T-helper 9 cell (primary cell): ENCODE data around the gene SNX8.
"Not testable (repeated sequence)": the region's sequence is repeated elsewhere in the genome, so short reads cannot be mapped to it uniquely, and the experiment has no call there.

ENCODE experiments used
- DNase-seq: peaks from one replicate; pipeline ENCODE4 v3.0.0-alpha.2; 2020

SNX8 gene

DNA sequence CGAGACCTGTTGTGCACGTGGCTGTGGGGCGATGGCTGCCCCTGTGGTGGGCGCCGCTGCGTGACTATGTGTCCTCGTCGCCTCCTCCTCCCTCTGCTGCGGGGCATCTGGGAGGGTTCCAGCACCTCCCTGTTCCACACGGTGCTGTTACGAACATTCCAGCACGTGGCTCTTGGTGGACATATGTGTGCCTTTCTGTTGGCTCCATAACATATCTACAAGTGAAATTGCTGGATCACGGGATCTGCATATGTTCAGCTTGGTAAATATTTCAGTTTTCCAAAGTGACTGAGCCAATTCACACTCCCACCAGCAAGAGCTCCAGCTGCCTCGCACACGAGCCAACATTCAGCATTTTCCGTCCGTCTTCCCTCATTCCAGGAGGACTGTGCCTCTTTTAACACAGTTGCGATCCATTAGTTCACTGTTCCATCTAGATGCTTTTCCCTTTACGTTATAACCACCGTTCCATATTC, 25.1 kb downstream of the SNX8 start:
- no peak for DNase-seq

DNA sequence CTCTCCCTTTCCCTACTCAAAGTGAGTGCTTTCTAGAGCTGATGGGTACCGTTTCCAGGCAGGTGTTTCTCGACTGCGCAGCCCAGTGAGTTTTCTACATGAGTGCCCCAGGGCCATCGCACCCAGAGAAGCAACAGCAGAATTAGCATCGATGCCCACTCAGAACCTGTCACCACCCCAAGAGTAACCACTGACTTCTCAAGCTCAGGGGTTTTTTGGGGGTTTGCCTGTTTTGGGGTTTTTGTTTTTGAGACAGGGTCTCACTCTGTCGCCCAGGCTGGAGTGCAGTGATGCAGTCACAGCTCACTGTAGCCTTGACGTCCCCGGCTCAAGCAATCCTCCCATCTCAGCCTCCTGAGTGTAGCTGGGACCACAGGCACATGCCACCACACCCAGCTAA, 25.7 kb downstream of the SNX8 start:
- DNase-seq: no peak

DNA sequence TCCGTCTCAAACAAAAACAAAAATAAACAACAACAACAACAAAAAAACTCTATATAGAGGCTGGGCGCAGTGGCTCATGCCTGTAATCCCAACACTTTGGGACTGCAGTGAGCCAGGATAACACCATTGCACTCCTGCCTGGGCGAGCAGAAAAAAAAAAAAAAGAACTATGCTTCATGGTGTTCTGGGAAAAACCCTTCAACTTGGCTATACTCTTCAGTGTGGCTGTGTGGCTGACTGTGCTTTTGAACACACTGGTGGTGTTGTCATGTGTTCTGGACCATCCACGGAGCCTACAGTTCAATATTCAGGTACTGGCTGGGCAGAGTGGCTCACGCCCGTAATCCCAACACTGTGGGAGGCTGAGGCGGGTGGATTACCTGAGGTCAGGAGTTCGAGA, 26.5 kb downstream of the SNX8 start:
- DNase-seq: no peak

- DNase-seq: no peak
Observed at GRCh38 chr7:2283074-2283473, 31.2 kb downstream of the SNX8 start.

GRCh38 chr7:2282185-2282751, 32.0 kb downstream of the SNX8 start:
- no peak for DNase-seq

DNA sequence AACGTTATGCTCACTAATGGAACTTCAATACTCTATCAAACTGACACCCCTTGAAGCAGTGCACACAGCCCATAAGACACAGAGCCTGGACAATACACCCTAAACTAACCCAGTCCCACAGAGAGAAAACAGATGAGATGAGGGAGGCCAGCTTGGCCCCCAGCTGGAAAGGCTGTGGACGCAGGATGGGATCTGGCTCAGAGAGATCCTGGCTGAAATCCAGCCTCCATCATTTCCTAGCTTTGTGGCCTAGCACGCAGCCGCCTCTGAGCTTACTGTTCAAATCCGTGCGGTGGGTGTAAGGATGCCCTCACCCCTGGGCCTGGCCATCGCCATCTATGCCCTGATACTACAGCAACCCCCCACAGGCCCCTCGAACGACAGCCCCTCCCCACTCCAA, 32.7 kb downstream of the SNX8 start:
- DNase-seq: no peak

- DNase-seq: no peak
Observed at GRCh38 chr7:2280424-2280823, 33.8 kb downstream of the SNX8 start.

GRCh38 chr7:2279896-2280295, 34.3 kb downstream of the SNX8 start:
- DNase-seq: no peak

- no peak for DNase-seq
Observed at GRCh38 chr7:2278026-2278425, 36.2 kb downstream of the SNX8 start.

DNA sequence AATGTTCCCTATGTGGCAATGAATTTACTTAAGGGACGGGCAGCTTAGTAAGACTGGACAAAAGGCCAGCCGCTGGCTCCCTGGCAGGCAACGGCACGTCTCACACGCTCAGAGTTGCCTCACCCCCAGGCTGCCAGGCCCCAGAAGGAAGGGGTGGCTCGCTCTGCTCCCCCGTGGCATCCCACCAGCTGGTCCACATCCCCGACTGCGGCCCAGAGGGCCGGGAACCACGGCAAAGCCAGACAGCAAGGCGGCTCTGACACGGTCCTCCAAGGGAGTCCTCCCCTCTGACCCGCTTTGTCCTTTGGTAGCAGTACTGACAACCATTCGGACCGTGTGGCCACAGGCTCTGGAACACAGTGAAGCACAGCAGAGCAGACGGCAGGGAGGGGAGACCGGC, 38.1 kb downstream of the SNX8 start:
- no peak for DNase-seq

GRCh38 chr7:2275101-2275500, 39.1 kb downstream of the SNX8 start:
- DNase-seq: no peak

DNA sequence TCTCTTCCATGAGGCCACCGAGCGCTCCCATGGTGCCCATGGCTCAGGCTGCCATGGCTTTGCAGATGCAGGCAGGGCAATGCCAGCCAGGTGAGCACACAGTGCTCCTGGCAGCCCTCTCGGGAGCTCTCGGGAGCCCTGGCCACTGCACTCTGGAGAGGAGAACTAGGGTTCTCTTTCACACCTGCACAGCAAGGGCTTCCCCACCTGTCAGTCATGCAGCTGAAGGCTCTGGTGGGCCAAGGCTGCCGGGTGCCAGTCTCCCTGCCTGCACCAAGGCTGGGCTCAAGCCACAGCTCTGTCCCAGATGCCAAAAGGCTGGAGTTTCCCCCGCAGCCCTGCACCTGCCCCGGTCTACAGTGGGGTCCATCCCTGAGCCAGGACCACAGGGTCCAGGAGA, 39.6 kb downstream of the SNX8 start:
- no peak for DNase-seq

DNA sequence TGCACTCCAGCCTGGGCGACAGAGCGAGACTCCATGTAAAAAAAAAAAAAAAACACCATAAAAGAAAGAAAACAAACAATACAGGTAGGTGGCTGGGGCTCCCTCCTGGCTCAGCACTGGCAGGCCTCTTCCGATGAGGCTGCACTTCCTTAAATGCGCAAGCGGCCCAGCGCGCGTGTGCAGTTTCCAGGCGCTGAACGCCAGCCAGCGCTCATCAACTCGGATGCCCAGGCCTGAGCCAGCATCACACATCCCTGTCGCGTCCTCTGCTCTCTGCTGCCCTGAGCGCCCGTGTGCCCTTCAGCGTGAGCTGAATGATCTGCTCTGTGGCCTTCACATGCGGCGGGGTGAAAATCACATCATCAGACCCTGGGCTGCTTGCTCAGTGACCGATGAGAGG, 40.4 kb downstream of the SNX8 start:
- no peak for DNase-seq

DNA sequence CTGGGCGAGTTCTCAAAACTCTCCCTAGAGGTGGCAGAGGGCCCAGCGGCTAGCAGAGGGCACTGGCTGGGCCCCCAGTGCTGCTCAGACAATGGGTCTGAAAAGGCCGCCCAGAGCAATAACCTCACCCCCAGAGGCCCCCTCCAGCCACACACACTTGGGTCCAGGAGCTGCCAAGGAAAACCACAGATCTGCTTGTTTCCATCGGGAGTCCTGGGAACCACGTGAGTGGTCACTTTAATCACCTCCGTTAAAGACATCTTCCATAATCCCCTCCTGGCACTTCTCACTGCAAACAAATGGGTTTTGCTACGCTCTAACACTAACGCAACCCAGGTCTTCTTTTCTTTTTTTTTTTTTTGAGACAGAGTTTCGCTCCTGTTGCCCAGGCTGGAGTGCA, 42.2 kb downstream of the SNX8 start:
- no peak for DNase-seq

DNA sequence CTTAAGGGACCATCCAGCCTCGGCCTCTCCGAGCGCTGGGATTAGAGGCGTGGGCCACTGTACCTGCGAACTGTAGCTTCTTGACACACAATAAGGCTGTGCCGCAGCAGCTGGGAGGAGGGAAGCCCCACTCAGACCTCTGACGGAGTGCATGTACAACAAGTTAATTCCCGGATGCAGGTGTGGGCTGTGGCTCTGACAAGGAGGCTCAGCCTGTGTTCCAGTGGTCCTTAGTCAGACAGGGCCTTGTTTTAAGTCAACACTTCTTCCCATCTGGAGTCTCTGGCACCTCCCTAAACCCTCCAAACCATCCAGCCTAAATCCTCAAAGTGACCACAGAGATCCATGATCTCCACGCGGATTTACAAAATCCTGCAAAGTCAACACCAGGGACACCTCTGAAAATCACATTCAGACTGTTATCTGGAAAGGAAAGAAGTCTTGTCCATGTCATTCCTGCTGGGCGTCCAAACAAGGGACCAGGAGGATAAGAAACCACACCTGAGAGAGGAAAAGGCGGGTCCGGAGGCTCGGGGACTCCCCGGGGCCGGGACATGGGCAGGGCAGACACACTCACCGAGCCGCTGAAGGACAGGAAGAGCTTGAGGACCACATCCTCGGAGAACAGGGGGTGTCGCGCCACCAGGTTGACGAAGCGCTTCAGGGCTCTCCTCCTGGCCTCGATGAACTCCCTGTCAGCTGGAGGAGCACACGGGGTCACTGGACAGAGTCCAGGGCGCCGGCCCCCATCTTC, 42.8 kb downstream of the SNX8 start:
- no peak for DNase-seq

DNA sequence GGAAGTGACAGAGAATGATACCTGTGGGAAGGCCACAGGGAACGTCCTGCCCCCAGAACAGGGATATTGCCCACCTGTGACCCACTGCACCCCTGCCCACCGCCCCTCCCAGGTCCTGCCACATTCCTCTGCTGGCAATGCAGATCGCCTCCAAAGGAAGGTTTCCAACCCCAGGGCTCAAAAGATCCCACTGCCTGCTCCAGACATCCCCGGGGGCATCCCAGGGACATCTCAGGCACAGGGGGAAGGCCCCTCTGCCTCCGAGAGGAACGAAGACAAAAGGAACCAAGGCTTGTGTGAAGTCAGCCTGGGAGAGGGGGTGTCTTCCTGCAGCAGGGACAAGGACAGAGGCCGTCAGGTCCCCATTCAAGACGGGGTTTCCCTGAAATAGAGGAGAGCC, 43.7 kb downstream of the SNX8 start:
- no peak for DNase-seq

GRCh38 chr7:2269991-2270460, 44.2 kb downstream of the SNX8 start:
- DNase-seq: no peak

- not testable (repeated sequence) for DNase-seq
Observed at GRCh38 chr7:2269089-2269990, 44.9 kb downstream of the SNX8 start.

GRCh38 chr7:2266911-2267310, 47.3 kb downstream of the SNX8 start:
- DNase-seq: no peak

DNA sequence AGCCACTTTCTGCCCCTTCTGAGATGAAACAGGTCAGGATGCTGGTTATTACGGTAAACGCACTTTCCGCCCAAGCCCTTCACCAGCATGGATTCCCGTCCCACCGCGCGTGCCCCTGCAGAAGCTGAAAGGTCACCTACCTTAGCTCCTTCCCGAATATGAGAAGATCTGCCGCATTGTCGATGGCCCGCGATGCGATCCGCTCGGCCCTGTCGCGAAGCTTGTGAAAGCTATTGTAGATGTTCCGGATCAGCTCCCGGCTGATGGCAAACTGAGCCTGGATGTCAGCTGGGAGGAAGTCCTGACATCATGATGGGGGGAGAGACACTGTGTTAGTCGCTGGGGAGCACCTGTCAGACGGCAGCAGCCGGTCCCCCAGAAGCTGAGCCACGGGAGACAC, 50.1 kb downstream of the SNX8 start:
- DNase-seq: no peak

- no peak for DNase-seq
Observed at GRCh38 chr7:2263176-2263575, 51.1 kb downstream of the SNX8 start.

- no peak for DNase-seq
Observed at GRCh38 chr7:2261611-2262010, 52.6 kb downstream of the SNX8 start.

DNA sequence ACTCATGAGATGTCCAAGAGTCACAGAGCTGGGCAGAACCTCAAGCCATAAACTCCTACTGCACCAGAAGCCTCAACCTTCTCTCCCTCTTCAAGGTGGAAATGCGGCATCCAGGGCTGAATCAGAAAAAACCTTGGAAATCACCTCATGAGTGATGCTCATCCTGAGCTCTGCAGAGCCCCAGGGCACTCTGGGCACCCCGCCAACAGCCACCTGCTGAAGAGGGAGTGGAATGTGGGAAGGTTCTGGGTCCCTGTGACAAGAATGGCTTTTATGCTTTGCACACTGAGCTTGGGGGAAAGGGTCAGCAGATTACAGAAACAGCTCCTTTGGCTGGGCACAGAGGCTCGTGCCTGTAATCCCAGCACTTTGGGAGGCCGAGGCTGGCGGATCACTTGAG, 53.4 kb downstream of the SNX8 start:
- no peak for DNase-seq

DNA sequence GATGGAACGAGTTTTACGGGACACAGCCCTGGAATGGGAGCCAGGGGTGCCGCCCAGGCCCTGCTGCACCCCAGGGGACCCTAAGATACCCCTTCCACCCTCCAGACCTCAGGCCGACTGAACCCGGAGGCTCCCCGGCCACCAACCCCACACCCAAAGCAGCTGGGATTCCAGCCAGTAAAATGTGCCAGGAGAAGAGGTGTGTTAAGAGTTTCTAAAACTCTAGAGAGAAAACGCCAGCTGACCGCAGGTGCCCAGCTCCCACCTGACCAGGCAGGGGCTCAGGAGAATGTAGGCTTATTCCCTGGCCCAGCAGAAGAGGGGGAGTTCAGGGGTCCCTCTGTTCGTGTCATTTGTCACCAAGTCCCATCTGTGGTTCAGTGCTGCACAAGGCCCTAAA, 54.8 kb downstream of the SNX8 start:
- DNase-seq: no peak
